GM19043 (cell line): ENCODE measurements around the gene FIP1L1.
"Not testable (repeated sequence)": the region's sequence is repeated elsewhere in the genome, so short reads cannot be mapped to it uniquely, and the experiment has no call there.

Experiments used
- ATAC-seq: cut with Tn5 transposase; IDR thresholded peaks from one replicate; pipeline ENCODE4 v1.9.1; 2021; ENCODE audit warnings: low read depth; ENCODE audit not compliant: unreplicated experiment

The FIP1L1 gene

GRCh38 chr4:53374777-53375258 is 2.6 kb upstream of the FIP1L1 start:
- ATAC-seq, result no peak

GRCh38 chr4:53376900-53377299 is 541 bp upstream of the FIP1L1 start:
- no peak for ATAC-seq

- ATAC-seq, result peak; percentile 34
Observed at GRCh38 chr4:53378171-53378482, 686 bp downstream of the FIP1L1 start.

- ATAC-seq, result no peak
Observed at GRCh38 chr4:53380221-53380620, 2.8 kb downstream of the FIP1L1 start.

GRCh38 chr4:53409479-53409878 is 32.0 kb downstream of the FIP1L1 start:
- ATAC-seq, result not testable (repeated sequence)

GRCh38 chr4:53419208-53419607 is 41.8 kb downstream of the FIP1L1 start:
- no peak for ATAC-seq

GRCh38 chr4:53421791-53422190 is 44.4 kb downstream of the FIP1L1 start:
- ATAC-seq, result no peak

- ATAC-seq, result no peak
Observed at GRCh38 chr4:53422367-53422766, 44.9 kb downstream of the FIP1L1 start.

GRCh38 chr4:53424280-53424679 is 46.8 kb downstream of the FIP1L1 start:
- no peak for ATAC-seq

GRCh38 chr4:53427366-53427765 is 49.9 kb downstream of the FIP1L1 start:
- no peak for ATAC-seq

GRCh38 chr4:53431052-53431451 is 53.6 kb downstream of the FIP1L1 start:
- no peak for ATAC-seq

GRCh38 chr4:53432528-53433424 is 55.3 kb downstream of the FIP1L1 start:
- ATAC-seq, result peak; percentile 47

GRCh38 chr4:53436251-53436650 is 58.8 kb downstream of the FIP1L1 start:
- no peak for ATAC-seq

- ATAC-seq, result no peak
Observed at GRCh38 chr4:53441564-53441963, 64.1 kb downstream of the FIP1L1 start.

GRCh38 chr4:53444954-53445353 is 67.5 kb downstream of the FIP1L1 start:
- ATAC-seq, result no peak

GRCh38 chr4:53450773-53451172 is 73.3 kb downstream of the FIP1L1 start:
- ATAC-seq, result no peak

- no peak for ATAC-seq
Observed at GRCh38 chr4:53453385-53453784, 75.9 kb downstream of the FIP1L1 start.

GRCh38 chr4:53455766-53456165 is 78.3 kb downstream of the FIP1L1 start:
- no peak for ATAC-seq

GRCh38 chr4:53456178-53456577 is 78.7 kb downstream of the FIP1L1 start:
- no peak for ATAC-seq

- no peak for ATAC-seq
Observed at GRCh38 chr4:53459548-53459947, 82.1 kb downstream of the FIP1L1 start.

- no peak for ATAC-seq
Observed at GRCh38 chr4:53461244-53461643, 83.8 kb downstream of the FIP1L1 start.

- no peak for ATAC-seq
Observed at GRCh38 chr4:53463340-53463739, 85.9 kb downstream of the FIP1L1 start.
